Fibroblast of mammary gland (primary cell): ENCODE measurements around the gene ARHGDIA.

Experiments
- DNase-seq: peaks from one replicate; pipeline ENCODE4 v3.0.0-alpha.2; 2010; ENCODE audit warnings: low read depth
- H3K4me3 ChIP-seq: 2 replicates; pipeline ENCODE4 v1.5.1; 2011; ENCODE audit warnings: low read depth, mild to moderate bottlenecking, low read length, moderate library complexity; ENCODE audit not compliant: control insufficient read depth
- TF ChIP-seq, protein P1 (sequence below): conservative IDR thresholded peaks from 2 replicates; pipeline ENCODE4 v1.5.1; 2011; ENCODE audit warnings: low read depth, low read length, inconsistent platforms; ENCODE audit not compliant: control insufficient read depth, insufficient read depth

Gene ARHGDIA

DNA sequence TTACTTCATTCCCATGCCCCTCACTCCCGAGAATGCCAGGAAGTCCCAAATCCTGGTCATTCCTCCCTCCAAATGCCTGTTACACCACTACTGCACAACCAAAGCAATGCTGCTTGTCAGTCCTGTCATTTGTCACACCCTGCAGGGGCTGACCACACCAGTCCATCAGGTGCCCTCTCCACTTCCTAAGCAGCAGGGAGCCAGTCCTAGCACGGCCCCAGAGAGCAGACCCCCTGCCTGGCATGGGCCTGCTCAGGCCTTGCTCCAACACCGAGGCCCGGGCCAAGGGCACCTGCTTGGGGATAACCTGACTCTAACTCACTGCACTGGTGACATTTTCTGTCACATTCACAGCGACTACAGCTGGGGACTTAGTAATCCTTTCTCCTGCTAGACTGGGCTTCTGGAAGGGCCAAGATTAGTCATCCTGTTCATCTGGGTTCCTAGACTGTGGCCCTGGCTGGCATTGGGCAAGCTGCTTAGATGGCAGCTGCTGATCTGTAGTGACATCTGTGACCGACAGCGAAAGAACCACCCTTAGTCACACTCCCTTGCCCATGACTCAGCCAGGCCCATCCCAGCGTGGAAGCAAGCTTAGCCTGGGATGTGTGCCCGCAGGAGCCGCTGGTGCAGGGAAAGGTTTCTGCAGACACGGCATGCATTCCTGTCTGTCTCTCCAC is 14.9 kb upstream of the ARHGDIA start:
- no peak overlapping the region for H3K4me3 ChIP-seq
- DNase-seq, result peak; percentile 56
- TF ChIP-seq, protein P1, sequence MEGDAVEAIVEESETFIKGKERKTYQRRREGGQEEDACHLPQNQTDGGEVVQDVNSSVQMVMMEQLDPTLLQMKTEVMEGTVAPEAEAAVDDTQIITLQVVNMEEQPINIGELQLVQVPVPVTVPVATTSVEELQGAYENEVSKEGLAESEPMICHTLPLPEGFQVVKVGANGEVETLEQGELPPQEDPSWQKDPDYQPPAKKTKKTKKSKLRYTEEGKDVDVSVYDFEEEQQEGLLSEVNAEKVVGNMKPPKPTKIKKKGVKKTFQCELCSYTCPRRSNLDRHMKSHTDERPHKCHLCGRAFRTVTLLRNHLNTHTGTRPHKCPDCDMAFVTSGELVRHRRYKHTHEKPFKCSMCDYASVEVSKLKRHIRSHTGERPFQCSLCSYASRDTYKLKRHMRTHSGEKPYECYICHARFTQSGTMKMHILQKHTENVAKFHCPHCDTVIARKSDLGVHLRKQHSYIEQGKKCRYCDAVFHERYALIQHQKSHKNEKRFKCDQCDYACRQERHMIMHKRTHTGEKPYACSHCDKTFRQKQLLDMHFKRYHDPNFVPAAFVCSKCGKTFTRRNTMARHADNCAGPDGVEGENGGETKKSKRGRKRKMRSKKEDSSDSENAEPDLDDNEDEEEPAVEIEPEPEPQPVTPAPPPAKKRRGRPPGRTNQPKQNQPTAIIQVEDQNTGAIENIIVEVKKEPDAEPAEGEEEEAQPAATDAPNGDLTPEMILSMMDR, result no peak

DNA sequence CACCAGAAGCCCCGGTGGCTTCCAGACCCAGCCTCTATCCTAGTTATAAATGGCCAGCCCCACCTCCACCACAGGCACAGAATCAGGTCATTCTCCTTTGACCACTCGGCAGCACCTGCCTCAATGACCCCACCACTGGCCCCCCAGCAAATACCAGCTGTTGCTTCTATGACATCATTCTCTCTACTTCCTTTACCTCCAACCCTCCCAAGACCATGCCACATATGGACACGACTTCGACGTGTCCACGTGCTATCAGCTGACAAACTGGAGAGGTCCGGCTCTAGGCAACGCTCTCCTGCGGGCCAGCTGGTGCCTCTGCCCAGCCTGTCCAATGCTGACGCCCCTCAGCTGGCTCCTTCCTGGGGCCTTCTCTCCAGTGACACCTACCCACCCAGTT is 14.3 kb upstream of the ARHGDIA start:
- DNase-seq, result no peak
- no peak overlapping the region for H3K4me3 ChIP-seq
- TF ChIP-seq, protein P1, result no peak

DNA sequence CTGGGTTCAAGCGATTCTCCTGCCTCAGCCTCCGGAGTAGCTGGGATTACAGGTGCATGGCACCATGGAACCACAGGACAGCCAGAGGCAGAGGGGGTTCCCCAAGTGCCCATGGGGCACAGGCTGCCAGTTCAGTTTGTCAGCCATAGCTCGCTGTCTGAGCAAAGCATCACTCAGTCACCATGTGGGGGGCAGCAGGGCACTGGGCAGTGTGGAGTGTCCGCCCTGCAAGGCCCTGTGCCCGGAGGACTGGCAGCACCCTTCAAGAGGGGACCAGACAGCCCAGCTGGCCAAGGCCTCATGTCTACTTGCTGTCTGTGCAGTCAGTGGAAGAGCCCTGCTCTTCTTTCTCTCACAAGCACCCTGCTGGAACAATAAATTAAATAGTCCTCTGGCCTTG is 13.8 kb upstream of the ARHGDIA start:
- TF ChIP-seq, protein P1, result no peak
- no peak overlapping the region for H3K4me3 ChIP-seq
- DNase-seq, result no peak

DNA sequence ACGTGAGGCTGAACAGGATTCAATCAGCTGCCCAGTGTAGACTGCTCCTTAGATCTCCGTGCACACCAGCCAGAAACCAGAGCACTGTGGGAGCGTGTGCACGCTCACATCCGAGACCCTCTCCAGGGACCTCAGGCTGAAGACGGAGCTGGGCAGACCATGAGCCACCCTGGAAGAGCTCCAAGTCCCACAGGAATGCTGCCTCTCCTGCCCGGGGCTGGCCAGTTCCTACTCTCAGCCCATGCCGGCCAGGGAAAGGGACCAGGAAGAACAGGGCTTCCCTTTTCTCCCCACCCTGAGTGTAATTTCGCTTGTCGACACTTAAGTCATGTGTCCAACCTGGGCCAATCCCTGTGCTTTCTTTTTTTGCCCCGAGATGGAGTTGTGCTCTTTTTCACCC is 13.4 kb upstream of the ARHGDIA start:
- TF ChIP-seq, protein P1, result no peak
- H3K4me3 ChIP-seq, result no peak overlapping the region
- DNase-seq, result no peak

DNA sequence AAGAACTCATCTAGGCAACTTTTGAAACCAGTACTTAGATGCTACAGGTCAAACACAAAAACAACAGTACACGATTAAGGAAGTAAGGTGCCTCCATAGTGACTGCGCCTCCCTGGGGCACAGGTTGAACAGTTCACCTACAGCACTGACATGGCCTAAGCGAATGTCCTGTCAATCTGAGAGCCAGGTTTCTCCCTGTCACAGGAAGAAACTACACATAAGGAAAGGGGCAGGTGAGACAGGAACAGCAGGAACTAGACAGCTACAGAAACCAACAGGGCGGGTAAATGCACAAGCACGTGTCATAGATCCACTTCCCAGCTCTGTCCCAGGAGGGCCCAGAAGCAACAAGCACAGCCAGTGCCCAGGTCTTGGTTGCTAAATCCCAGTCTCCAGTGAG is 8.0 kb upstream of the ARHGDIA start:
- DNase-seq, result no peak
- TF ChIP-seq, protein P1, result no peak
- H3K4me3 ChIP-seq, result no peak overlapping the region

DNA sequence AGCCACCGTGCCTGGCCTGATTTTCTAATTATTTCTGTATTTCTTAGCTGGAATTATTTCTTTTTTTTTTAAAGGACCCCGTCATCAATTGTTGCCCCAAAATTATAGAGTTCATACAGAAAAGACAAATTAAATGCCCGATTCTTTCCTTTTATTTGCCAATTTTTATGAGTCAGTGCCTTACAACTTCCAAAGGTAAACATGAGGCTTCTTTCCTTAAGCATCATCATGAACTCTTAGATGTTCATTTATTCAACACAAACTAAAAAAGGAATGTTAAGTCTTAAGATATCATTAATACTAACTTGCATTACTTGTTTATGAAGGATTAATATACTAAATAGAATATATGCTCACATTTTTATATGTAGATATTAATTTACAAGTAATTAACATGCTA is 7.2 kb upstream of the ARHGDIA start:
- H3K4me3 ChIP-seq, result no peak overlapping the region
- TF ChIP-seq, protein P1, result no peak
- DNase-seq, result no peak

DNA sequence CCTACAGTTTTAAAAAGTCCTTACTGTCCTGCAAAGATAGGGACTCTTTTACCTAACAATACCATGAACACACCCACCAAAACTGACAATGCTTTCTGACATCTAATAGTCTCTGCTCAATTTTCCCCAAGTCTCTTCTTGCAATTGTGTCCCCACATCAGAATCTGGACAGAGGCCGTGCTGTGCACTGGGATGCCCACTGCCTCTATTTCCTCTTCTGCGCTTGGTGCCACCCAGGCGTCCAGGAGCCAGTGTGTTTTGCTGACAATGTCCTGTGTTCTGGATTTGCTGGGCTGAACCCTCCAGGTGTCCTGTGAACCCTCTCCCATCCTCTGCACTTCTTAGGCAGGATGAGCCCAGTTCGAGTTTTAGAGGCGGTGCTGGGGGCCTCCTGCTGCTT is 6.4 kb upstream of the ARHGDIA start:
- no peak overlapping the region for H3K4me3 ChIP-seq
- TF ChIP-seq, protein P1, result no peak
- DNase-seq, result no peak
